Measurements from ENCODE around the gene KIF16B.
A peak's percentile ranks its signal among the peaks of the same experiment; 100 is the strongest.
"Not testable (repeated sequence)": the region's sequence is repeated elsewhere in the genome, so short reads cannot be mapped to it uniquely, and the experiment has no call there.

Gene KIF16B

DNA sequence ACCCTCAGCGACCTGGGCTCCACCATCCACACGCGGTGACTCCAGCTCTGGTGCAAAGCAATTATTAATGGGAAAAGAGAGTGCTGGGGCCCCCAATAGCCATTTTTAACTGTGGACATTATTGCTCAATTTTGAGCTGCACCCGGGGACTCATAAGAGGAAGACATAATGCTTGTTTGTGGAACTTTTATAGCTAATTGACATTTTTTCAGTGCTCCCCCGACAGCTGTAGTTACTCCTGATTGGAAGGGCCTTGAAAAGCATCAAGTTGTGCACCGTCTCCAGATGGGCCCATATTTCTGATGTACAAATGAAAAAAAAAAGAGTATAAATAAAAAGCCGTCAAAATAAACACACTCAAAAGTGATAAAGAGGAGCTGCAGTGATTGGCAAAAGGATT, 327.0 kb downstream of the KIF16B start:
- no peak for DNase-seq

DNA sequence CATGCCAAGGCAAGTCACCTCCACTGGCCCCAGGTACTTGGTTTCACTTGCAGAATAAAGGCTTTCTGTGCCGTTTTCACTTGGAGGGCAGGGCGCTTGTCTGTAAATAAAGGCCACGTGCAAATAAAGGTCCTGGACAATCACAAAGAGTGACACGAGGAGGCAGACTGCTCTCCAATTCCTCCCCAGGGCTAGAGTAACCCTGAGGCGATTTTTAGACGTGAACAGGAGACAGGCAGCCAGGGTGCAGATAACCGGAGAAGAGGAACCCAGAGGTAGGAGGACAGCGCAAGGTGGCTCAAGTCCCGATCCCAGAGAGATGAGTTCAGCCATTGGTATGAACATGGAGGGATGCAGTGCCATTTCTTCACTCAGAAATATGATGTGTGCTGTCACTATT, 327.4 kb downstream of the KIF16B start:
- DNase-seq, result no peak

DNA sequence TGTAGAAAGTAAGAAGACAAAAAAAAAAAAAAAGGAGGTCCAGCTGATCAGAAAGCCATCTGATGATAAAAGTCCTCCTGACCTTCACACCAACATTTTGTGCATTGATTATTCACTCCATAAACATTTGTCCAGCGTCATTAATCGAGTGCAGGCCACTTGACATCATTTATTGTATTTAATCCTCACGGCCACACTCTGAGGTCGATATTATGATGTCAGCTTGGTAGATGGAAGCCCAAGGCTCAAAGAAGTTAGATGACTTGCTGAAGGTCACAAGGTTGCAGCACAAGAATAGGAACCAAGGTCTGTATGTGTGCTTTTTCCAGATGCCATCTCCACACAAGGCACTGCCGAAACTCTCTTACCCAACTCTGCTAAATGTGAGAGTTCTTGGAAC, 328.4 kb downstream of the KIF16B start:
- no peak for DNase-seq

DNA sequence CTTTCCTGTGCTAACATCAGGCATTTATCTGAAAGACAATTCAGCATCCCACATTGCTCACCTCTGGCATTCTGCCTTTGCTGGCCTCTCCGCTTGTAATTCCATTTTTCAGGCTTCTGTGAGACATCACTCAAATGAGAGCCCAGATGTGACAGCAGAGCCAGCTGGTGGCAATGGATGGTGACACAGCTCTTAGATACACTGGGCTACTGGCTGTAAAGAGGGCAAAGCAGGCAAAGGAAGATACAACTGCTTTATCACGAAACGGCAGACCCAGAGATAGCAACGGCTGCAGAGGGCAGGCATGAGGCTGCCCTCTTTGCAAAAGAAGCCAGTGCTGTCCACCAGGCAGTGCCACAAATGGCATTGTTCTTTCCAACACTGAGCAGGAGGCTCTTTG, 329.8 kb downstream of the KIF16B start:
- DNase-seq, result no peak

DNA sequence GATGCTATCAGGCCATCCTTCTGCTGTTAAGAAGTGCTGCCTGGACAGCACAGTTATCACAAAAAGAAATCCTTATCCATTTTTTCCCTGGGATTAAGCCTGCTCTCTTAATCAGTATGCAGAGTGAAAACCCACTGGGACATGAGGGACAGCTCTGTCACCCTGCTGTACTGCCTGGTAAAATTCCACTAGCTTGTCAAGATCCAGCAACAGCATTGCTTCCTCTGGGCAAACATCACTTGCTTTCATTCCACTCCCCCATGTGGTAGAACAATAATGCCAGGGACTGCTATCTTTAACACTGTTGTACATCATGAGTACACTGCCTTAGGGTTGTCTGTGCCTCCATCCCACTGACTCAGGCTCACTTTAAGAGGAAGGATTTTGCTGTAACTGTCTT, 331.3 kb downstream of the KIF16B start:
- DNase-seq, result peak in 3 of 4 experiments; percentile 6 to 20 (median 8)

DNA sequence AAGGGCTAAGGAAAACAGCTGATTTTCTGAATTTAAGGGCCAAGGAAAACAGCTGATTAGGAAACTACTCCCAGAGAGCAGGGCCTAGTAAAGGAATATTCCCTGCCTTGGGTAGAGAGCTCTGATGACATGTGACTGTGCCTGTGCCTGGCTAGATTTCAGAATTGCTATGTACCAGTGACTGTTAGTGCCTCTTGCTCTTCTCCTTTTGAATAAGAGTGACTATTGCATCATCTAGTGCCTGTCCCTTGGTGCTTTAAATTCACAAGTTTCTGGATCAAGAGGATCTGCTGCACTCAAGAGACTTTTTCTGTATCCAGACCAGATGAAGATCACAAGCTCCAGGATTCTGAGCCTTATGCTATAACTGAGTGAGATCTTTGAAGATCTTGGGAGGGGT, 332.9 kb downstream of the KIF16B start:
- peak in 2 of 4 experiments; percentile 4 to 6 for DNase-seq

DNA sequence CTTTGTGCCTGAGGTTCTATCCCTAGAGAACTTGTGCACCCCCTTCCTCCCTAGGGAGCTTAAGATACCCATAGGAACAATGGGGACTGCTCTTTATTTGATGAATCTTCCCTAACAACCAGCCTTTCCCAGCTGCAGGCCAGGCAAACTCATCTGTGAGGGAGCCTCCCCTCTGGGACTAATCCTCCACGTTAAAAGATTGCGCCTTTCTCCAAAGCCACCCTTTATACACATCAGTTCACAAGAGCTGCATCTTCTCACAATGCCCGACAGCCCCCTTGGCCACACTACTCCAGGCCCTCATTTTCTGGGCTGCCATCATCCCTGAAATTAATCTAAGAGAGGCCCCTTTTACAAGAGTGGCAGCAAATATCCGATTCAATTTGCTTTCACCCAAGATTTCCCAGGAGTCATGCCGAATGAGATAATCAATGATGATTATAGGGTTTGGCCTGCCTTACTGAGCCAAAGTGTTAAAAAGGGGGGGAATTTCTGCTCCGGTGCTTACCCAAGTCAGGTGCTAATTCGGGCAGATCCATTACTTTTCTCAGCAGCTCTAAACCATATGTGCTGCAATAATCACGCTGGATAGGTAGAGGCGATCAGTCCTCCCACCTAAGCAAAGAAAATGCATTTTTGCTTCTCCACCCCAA, 336.5 kb downstream of the KIF16B start:
- no peak for DNase-seq

DNA sequence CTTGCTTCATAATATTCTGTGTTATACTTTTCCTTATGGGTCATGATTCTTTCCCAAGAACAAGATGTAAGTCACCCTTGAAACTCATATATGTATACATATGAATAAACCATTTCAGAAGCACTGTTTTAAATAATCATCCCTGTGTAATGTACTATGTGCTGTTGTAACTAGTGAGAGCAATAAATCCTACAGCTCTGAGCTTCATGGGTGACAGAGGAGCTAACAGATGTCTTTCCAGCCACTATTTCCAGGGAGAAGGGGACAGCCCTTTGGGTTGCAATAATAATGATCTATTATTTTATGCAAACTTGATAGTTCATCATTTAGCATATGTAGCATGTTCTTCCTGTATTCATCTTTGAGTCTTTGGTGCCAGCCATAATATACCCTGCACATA, 342.8 kb downstream of the KIF16B start:
- no peak for DNase-seq

DNA sequence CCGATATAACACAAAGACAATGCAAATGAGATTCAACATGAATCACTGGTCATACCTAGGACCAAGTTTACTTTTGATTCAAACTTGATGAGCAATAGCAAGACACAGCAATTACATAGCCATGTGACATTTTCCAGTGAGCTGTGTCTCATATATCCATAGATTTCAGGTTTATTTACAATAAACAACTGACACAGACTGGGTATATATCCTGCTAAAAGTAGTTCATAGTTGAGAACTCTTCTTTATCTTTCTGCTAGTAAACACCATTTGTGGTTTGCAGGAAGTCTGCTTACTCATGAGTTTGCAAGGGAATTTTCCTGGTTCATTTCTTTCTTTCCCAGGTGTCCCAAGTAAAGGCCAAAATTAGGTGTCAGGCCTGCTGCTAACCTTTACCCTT, 343.4 kb downstream of the KIF16B start:
- DNase-seq, result no peak

DNA sequence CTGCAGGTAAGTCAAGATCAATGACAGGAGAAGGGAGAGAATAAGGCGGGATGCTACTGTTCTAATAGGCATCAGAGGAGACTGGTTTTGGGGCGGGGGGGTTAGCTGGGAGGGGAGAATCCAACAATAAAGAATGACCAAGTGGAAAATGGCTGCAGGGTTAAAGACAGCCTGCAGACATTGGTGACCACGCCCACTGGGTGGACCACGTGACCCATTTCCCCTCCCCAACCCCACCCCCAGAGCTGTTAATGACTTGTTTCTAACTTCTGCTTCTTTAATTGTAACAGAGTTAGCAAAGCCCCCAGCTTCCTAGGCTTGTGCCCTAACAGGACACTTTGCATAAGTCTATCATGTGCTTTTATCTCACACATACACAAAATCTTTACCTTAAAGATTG, 344.5 kb downstream of the KIF16B start:
- no peak for DNase-seq

DNA sequence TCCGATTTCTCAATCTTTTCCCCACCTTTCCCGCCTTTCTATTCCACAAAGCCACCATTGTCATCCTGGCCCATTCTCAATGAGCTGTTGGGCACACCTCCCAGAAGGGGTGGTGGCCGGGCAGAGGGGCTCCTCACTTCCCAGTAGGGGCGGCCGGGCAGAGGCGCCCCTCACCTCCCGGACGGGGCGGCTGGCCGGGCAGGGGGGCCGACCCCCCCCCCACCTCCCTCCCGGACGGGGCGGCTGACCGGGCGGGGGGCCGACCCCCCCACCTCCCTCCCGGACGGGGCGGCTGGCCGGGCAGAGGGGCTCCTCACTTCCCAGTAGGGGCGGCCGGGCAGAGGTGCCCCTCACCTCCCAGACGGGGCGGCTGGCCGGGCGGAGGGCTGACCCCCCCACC, 346.3 kb downstream of the KIF16B start:
- DNase-seq, result not testable (repeated sequence)

DNA sequence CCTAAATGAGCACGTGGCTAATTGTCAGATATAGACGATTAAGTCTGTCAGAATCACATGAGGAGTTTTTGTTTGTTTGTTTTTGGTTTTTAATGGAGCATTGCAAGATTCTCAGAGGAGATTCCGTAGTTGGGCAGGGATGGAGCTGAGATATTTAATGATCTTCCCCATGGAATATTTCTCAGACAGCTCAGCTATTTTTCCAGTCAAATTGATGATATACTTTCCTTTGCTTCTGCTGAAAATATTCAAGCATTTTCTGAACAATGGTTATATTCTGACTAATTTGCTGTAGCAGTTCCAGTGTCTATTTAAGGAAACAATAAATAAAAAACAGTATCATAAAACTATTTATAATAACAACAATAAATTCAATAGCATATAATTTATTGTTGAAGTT, 348.4 kb downstream of the KIF16B start:
- no peak for DNase-seq

DNA sequence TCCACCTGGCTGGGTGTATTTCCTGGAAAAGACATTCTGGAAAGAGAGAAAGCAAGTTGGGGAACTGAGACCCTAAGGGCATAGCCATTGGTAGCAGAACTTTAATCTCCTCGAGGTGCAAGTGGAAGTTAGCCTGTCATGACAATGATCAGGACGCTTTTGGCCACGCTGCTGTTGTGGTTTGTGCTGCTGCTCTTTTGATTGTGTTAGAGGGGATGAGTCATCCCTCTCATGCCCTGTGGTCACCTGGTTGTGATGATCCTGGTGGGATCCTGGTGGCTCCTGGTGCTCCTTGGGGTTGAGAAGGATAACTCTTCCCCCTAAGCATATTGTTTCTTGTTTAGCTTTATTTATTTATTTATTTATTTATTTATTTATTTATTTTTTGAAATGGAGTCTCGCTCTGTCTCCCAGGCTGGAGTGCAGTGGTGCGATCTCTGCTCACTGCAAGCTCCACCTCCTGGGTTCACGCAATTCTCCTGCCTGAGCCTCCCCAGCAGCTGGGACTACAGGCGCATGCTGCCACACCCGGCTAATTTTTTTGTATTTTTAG, 350.3 kb downstream of the KIF16B start:
- DNase-seq, result no peak

Data from suppressor macrophage (primary cell).